T-helper 22 cell (primary cell): ENCODE data around the gene SHROOM2.

Experiments used
- DNase-seq: peaks from one replicate; pipeline ENCODE4 v3.0.0-alpha.2; 2020; ENCODE audit warnings: low read depth

The SHROOM2 gene

DNA sequence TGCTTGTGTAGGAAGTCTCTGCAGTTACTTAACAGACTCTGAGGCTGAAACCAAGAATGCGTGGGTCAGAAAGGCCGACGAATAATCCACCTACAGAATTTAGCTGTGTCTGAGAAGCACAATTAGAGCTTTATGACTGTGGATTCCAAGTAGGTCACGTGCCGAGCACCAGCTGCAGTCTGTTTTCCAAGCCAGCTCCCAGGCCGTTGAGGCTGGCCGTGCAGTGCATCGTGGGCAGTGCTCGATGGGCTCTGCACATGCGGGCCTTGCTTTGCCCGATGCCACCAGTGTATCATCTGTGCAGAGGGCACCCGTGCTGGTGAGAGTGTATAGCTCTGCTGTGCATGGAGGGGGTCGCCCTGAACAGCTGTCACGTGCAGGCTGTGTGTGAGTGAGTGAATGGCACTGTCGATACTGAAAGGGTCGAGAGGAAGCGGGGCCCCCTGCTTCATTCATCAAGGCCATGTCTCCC, 113.4 kb downstream of the SHROOM2 start:
- no peak for DNase-seq

DNA sequence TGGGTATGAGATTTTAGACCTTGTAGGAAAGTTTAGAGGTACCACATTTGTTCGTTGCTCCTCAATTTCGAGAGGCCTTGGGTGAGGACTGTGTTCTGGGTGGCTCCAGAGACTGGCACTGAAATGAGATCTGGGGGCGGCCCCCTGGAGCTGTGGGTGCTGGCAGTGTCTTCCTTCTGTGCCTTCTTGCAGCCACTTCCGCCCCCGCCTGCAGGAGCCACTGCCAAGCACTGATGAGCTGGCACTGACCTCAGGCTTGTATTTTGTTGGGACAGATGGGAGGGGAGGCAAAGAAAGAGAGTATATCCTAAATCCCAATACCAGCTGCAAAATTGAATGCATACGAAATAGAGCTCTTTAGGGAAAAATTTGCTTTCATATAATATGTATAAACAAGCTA, 116.4 kb downstream of the SHROOM2 start:
- no peak for DNase-seq

GRCh38 chrX:9903146-9903545, 116.9 kb downstream of the SHROOM2 start:
- no peak for DNase-seq

DNA sequence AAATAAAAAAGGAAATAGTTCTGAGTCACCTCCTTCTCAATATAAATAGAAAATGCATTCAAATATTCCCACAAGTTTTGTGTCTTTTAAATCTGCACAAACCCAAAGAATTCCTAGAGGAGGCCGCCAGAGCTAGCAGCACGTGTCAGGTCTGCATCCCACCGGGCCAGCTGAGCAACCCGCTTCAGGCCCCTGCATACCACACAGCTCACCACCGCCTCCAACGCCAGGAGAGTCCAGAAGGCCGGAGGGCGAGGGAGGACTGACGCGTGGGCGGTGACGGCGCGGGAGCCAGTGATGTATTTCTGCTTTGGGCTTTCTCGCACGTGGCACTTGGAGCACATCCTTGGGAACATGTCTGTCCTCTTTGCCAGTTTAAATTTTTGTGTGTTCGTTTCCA, 119.1 kb downstream of the SHROOM2 start:
- no peak for DNase-seq

DNA sequence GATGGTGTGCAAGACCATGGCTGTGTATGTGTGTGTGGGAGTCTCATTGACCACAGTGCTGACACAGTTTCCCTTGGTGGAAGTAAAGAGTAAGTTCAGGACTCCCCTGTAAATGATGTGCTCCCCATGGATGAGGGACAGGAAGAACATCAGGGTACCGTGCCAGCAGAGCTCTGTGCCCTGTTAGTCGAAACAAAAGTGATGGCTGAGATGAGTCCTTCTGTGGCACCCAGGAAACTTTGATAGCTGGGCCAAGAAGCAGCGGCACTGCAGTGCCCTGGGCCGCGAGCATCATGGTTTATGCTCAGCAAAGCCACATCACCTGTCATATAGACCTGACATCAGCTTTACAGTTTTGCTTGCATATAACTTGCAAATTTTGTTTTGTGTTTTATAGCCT, 119.5 kb downstream of the SHROOM2 start:
- DNase-seq, result no peak

- DNase-seq, result no peak
These were observed 120.7 kb downstream of the SHROOM2 start for GRCh38 chrX:9906919-9907318.

GRCh38 chrX:9907645-9908387, 121.6 kb downstream of the SHROOM2 start:
- DNase-seq, result no peak

DNA sequence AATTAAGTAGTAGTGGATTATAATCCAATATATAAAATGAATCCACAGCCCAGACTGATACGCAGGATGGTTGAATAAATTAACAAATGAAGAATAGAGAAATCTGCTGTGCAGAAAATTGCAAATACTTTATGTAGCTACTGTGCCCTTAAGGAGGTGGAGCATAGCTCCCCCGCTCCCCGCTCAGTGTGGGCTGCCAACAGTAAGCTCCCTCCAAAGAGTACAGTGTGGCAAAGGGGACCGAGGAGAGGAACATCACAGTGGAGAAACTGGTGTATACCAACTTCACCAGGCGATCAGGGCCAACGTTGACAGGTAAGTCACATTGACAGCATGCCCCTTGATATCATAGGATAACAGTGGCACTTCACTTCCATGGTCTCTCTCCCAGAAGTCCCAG, 123.0 kb downstream of the SHROOM2 start:
- no peak for DNase-seq

GRCh38 chrX:9911487-9911886, 125.3 kb downstream of the SHROOM2 start:
- no peak for DNase-seq

DNA sequence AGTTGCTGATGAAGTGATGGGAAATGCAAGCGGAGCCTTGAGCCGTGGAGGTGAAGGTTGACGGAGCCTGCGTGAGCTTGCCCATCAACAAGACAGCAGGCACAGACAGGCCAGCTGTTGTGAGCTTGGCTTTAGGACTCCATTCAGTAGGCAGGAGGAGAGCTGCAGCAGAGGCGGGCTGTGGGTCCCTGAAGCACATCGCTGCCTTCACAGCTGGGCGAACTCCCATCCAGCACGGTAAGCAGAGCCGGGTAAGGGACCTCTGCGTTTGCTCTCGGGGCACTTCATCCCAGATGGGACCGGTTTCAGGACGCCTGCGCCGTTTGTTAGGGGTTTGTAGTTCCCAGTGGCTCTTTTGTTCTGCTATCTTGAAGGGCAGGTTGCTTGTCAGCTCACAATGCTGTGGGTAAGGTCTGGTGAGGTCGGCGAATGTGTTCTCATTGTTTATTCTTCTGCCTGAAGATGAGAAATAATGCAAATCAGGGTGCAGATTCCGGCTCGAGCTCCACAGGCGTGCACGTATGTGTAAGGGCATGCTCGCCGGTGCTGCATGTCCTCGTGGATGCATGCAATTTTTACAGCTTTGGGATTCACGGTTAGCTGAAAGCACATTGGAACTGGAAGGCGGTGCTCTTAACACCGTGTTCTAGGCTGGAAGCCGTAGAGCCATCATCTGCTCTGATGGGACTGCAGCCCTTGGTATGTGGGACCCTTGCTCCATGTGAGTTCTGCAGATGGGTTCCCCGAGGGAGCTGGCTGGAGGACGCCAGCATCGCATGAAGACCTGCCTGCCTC, 126.3 kb downstream of the SHROOM2 start:
- no peak for DNase-seq

DNA sequence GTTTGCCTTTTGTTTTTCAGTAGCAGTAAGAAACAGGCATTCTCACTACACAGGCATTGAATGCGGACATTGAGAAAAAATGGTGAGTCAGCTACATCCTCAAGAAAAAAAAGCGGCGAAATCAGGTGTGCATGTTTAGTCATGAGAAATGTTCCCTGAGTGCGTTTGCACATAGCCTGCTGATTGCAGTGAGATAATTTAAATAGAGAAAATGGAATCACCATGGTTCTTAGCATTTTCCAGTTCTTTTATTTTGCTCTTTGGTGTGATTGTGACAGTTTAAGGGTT, 126.9 kb downstream of the SHROOM2 start:
- DNase-seq, result no peak

DNA sequence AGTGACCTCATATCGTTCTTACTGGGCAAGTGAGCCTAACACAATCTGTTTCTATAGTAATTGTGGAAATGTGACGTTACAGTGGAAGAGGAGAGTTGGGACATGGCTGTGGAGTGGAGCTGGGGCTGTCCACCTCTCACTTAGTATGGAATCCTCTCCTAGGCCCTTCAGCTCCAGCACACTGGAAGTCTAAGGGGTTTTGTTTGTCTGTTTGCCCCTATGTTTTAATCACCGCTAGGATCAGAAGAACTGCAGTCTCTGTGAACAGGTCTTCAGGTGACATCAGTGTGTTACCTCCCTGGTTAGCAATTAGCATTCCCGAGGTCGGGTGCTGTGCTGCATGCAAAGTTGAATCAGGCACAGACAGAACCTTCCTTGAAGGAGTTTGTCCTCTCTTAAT, 131.6 kb downstream of the SHROOM2 start:
- DNase-seq, result no peak

- no peak for DNase-seq
These were observed 133.5 kb downstream of the SHROOM2 start for GRCh38 chrX:9919632-9920172.

DNA sequence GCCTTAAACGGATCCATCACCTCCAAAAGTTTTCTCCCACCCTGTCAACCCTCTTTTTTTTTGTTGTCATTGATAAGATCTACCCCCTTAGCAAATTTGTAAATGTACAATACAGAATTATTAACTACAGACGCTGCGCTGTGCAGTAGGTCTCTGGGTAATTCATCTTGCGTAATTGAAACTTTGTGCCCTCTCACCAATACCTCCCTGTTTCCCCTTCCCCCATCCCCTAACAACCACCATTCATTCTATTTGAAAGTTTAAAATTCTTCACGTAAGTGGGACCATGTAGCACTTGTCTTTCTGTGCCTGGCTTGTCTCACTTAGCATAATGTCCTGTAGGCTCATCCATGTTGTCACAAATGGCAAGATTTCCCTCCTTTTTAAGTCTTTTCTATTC, 135.2 kb downstream of the SHROOM2 start:
- no peak for DNase-seq

GRCh38 chrX:9923357-9923756, 137.1 kb downstream of the SHROOM2 start:
- no peak for DNase-seq

DNA sequence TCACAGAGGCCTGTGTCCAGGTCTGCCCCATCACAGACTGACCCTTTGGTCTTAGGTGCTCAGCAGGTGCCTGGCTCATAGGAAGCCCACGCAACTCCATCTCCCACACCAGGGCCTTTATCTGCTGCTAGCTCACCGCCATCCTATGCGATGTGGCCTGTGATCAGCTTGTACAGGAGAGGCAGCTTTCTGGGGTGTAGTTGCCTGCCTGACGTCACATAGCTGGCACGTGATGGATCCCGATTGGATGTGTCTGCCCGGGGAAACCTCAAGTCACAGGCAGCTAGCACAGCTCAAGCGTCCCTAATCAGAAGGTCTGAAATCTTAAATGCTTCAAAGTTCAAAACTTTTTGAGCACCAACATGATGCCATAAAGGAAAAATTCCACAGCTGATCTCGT, 139.8 kb downstream of the SHROOM2 start:
- DNase-seq, result no peak

DNA sequence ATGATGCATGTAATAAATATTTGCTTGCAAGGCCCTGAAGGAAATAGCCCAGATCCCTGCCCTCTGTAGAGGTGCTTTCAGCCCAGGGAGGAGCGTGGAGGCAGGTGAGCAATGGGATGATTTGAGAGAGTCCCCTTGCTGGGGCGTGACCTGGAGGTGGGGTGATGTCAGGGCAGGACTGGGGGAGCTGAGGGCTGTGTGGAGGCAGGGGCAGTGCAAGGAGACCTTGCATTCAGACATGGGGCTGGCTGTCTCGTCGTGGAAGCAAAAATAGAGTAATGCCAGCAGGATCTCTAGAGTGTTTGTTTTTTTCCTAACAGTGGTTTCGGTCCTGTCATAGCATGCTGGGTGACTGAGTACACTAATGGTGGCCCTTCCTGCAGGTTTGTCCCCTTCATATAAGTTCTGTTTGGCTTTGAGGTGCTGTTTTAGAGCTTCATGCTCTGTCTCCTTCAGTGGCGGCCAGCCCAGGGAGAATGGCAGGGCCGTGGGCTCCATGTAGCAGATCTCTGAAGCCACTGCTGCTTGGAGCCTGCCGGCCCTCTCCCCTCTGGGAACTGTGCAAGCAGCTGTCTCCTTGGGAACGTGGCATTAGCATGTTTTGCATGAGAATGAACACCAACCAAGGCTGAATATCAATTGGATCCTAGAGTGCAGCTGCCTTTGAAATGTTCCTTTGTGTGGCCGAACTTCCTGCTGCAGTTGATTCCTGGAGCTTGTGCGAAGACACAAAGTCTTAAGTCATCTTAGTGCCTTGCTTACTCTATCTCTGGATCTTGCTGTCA, 141.7 kb downstream of the SHROOM2 start:
- no peak for DNase-seq

DNA sequence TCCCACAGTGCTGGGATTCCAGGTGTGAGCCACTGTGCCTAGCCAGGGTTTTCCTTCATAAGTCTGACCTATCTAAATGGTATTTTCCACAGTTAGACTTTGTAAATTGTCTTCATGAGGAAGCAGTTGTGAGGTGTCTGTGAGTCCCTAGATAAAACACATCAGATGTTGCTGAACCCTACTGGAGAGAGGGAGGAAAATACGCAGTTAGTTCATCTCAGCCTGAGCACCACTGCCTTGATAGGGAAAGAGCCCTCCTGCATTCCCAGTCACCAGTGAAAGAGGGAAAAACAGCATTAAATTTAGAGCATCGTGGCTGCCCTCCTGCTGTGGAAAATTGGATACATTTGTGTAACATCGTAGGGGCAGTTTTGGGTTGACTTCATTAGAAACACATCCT, 149.2 kb downstream of the SHROOM2 start:
- DNase-seq, result no peak

DNA sequence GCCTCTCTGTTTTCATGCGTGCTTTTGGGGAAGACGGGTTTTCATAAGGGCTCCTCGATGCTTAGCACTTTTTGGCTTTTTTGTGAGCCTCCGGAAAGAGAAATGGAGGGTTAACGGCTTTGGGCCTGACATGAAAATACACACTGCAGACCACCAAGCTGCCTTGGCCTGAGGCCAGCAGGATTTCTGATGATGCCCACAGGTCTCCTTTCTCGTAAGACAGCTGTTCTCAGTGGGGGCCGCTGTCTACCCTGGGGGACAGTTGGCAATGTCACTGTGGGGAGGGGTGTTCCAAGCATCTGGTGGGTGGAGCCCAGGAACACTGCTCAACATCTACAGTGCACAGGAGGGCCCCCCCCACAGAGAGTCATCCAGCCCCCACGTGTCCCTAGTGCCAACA, 151.5 kb downstream of the SHROOM2 start:
- no peak for DNase-seq

- DNase-seq, result no peak
These were observed 152.3 kb downstream of the SHROOM2 start for GRCh38 chrX:9938516-9938915.

DNA sequence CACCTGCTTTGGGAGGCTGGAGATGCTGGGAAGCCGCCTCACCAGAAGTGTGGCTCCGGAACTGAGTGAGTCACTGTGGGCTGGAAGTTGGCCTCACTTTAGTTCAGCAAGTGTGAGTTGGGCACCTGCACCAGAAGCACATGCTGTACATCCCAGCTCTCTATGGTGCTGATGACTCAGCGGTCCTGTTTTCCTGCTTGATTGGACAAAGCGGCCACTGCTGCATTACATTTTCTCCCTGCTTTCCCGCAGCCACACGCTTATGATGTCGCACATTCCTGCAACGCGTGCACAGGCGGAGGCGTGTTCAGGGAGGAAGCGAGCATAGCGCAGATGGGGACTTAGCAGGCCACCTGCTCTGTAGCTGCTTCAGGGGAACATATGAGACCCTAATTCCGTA, 154.2 kb downstream of the SHROOM2 start:
- DNase-seq, result no peak

GRCh38 chrX:9942086-9942485, 155.9 kb downstream of the SHROOM2 start:
- peak; percentile 15 for DNase-seq

GRCh38 chrX:9943420-9943819, 157.2 kb downstream of the SHROOM2 start:
- no peak for DNase-seq
